Stimulated activated CD8-positive, alpha-beta memory T cell treated with anti-CD3 and anti-CD28 coated beads, Interleukin-15, amount 100 ng/mL, for 48 hours (primary cell): Measurements from ENCODE around the gene ULK3.
A peak's percentile ranks its signal among the peaks of the same experiment; 100 is the strongest.

Source experiments
- DNase-seq, 2 donors: peaks; one replicate each; pipeline ENCODE4 v3.0.0-alpha.2; 2020; ENCODE audit warnings: low read depth in 2 of 2

ULK3 gene

GRCh38 chr15:74799255-74799855 lies 43.6 kb downstream of the ULK3 start:
- no peak for DNase-seq

DNA sequence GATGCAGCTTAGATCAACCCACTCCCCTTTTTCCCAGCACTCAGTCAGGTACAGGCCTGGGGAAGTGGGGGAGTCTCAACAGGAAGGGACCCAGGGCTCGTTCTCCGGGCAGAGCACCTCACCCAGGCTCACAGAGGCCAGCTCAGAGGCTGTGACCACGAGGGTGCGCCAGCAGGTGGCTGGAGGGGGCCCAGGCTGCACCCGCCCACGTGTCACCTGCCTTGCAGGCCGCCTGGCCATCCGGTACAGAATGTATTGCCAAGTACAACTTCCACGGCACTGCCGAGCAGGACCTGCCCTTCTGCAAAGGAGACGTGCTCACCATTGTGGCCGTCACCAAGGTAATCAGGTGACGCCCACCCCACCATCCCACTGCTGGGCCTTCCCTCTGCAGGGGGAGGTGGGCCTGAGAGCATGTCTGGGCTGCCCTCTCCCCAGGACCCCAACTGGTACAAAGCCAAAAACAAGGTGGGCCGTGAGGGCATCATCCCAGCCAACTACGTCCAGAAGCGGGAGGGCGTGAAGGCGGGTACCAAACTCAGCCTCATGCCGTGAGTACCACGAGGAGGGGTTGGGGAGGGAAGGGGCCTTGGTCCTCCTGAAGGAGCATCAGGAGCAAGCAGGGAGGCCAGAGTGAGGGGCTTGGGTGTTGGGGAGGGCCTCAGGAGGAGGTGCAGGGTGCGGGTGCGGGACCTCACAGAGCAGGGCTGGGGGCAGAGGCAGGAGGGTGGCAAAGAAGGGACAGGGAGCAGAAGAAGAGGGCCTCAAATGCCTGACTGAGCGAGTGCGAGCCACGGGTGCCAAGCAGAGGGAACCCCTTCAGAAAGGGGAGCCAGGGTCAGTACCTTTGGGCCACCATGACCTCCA lies 44.3 kb downstream of the ULK3 start:
- no peak for DNase-seq

GRCh38 chr15:74795966-74796625 lies 46.9 kb downstream of the ULK3 start:
- DNase-seq: no peak

GRCh38 chr15:74794970-74795349 lies 48.0 kb downstream of the ULK3 start:
- DNase-seq: no peak

DNA sequence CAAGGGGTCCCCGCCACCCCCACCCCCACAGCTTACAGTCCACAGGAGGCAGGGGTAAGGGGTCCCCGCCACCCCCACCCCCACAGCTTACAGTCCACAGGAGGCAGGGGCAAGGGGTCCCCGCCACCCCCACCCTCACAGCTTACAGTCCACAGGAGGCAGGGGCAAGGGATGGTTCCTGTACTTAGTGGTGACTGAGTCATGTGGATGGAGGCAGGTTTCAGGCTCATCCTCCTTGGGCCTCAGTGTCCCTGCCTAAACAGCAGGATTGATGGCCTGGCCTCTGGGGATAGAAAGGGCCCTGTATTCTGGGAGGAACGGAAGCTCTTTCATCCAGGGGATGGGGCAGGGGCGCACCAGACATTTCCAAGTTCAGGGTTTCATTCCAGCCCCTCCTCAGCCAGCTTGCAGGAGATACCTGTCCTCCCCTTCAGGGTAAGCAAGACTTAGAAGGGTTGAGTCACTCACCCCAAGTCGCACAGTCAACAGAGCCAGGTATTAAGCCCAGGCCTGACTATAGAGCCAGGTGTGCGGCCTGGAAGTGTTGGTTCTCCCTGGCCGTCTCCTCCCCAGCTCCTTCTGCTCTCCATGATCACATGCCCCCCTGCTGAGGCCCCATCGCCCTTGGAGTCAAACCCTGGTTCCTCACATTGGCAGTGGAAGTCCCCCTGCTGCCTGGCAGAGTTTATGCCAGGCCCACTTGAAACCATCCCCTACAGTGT lies 48.5 kb downstream of the ULK3 start:
- no peak for DNase-seq

- no peak for DNase-seq
Observed at GRCh38 chr15:74793135-74794028, 49.6 kb downstream of the ULK3 start.

GRCh38 chr15:74792227-74793016 lies 50.5 kb downstream of the ULK3 start:
- DNase-seq: no peak

DNA sequence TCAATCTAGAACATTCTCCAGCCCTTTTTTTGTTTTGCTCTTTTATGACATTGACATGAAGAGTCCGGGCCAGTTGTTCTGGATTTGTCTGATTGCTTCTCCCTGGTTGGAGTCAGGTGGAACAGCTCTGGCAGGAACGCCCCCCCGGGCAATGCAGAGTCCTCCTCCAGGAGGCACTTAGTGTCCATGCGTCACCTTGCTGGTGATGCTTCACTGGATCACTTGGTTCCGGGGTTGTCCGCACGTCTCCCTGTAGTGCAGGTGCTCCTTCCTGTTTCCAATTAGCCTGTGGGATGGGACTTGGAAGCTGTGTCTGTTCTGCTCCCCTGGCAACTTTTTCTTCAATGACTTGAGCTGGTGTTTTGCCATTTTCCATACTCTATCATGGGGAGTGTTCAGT lies 51.3 kb downstream of the ULK3 start:
- no peak for DNase-seq

GRCh38 chr15:74791007-74791406 lies 51.9 kb downstream of the ULK3 start:
- no peak for DNase-seq

DNA sequence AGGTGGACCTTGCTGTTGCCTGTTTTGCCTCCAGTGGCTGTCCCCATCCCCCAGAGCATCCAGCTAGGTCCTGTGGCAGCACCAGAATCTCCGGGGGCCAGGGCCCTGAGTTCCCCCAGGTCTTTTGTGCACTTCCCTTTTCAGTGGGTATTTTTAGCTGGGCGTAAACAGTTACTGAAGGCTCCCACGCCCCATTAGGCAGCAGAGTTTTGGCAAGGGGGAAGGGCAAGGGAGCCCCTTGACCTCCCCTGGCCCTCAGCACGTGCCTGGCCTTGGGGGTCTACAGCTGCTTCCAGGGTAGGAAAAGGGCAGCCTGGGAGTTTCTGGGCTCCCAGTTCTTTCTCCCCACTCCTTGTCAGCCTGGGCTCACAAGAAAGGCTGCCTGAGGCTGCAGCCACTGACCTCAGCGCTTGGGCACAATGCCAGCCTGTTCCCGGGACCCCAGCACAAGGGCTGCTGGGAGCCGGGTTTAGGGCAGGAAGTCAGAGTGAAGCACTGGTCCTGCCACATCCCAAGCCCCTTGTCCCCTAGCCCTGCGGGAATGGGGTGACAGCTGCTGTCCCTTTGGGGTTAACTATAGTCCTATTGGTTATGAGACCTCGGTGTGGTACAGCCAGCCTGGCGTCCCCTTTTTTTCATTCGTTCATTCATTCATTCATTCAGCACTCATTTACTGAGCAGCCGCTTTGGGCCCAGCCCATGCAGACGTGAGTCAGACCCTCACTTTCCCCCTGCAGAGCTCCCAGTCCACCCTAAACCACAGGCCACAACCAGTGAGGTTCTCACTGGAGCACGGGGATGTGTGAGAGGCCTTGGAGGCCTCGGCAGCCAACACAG lies 52.7 kb downstream of the ULK3 start:
- no peak for DNase-seq

DNA sequence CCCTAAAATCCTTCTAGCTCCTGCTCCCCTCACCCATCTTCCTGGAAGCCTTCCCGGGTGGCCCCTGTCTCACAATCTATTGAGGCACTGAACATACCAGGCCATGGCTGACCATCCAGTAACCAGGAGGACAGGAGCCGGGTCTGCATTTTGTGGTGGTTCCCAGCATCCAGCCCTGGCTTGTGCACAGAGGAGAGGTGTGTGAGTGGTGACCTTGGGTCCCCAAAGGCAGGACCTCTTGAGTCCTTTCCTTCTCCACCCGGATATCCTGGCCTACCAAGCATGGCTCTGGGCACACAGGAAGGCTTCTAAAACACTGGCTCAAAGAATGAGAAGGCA lies 53.2 kb downstream of the ULK3 start:
- no peak for DNase-seq

GRCh38 chr15:74789171-74789631 lies 53.8 kb downstream of the ULK3 start:
- no peak for DNase-seq

DNA sequence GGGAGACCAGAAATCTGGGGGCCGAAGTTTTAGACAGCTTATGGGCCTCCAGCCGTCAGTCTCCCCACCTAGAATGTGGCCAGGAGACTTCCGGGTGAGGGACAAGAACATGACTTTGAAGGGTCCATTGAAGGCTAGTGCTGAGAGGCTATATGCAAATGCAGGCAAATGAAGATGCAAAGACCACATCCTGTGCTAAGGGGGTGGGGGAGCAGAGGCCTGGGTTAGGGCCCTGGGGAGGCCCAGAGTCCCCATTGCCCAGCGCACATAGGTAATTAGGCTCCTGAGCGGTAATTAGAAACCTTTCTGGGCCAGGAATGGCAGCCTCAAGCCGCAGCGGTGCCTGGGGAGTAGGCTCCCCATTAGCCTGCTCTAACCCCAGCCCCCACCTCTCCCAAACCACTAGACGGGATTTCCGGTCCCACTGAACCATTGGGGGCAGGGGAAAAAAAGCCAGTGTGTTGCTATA lies 54.2 kb downstream of the ULK3 start:
- no peak for DNase-seq

DNA sequence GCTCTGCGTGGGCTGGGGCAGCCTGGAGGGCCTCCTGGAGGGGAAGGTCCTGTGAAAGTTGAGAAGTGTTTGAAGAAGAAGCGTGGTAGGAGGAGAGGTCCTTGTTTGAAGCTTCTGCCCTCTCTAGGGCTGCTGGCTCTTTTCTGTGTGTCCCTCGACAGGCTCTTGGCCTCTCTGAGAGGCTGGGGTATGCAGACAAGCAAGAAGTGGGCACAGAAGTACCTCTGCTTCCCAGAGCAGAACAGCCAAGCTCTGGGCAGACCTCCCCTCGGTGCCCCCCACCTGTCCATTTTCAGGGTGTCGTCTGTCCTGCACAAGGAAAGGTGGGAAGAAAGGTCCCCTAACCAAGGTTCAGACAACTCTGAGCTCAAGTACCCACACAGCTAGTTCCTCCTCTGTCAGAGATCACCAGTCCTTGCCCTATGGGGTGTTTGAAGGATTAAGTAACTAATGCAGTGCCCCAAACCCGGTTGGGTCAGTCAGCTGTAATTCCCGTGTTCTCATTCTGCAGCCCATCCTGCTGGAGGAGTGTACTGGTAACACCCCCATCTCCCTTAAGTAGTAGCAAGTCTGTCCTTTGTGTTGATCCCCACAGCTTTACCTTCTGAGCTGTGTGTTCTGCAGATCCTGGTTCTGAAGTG lies 54.8 kb downstream of the ULK3 start:
- no peak for DNase-seq

- peak; percentile 91 to 92 for DNase-seq
Observed at GRCh38 chr15:74787251-74788041, 55.5 kb downstream of the ULK3 start.

DNA sequence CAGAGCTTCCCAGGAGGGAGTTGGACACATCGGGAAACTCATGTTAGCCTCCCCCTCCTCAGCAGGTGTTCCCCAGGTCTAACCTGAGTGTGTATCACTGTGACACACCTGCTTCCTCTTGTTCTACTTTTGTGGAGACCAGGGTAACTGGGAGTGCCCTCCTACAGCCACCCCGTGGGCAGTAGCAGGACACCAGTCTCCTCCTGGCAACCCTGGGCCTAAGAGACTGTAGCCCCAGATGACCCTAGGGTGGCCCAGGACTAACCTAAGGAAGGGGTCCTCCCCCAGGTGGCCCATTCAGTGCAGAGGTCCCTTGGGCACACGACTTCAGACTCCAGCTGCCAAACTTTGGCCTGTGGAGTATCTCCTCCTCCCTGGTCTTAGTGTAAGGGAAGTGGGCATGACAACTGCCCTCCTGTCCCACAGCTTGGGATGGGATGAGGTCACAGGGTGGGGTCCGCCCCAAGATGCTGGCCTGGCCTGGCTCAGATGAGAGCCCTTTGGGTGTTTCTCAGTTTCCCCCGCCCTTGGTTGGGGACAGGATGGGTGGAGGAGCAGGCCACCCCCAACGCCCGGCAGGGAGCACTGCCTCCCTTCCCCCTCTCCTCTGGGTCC lies 56.3 kb downstream of the ULK3 start:
- no peak for DNase-seq
